CD1c-positive myeloid dendritic cell (primary cell): ENCODE measurements around the gene SLC1A2.

ENCODE experiments used
- DNase-seq: peaks from one replicate; pipeline ENCODE4 v3.0.0-alpha.2; 2016; ENCODE audit errors: extremely low spot score

Gene SLC1A2

DNA sequence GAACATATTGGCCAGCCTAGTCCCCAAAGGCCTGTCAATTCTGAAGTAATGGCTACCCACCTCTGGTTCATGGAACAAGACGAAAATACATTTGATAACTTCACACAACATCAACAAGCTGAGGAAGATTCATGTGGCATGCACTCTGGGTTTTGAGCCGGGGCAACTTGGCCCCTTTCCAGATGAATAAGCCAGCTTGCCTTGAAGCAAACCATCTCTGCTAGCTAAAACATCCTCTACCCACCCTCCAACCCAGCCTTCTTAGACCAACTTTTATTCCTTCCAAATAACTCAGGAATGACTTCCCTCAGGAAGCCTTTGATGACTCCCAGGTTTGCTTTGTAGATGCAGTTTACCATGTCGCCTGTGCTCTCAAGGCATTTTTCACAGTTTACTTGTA, 94.4 kb downstream of the SLC1A2 start:
- no peak for DNase-seq

DNA sequence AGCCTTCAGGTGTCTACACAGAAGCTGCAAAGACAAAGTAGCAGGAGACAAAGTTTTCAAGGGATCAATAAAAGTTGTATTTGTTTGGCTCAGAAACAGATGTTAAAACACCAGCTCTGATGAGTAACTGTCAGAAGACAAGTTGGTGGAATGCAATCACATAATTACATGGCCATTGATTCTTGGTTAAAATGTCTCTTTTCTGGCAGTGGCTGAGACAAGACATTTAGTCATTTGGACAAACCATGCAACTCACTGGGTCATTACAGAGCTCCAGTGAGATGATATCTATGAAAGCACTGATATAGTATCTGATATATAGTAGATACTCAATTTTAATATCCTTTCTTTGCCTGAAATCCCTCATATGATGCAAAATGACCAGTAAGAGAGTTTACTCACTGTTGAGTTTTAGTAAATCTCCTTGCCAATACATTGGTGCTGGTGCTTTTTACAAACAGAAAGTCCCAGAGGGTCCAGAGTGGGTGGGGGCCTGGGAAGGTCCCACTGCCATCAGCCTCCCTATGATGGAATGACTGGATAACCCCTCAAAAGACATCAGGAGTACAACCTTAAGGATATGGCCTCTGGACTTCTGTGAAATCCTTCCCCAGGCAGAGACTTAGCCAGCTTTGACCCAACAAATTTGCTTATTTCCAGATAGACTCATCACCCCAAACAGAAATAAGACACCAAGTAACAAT, 95.0 kb downstream of the SLC1A2 start:
- DNase-seq = no peak

DNA sequence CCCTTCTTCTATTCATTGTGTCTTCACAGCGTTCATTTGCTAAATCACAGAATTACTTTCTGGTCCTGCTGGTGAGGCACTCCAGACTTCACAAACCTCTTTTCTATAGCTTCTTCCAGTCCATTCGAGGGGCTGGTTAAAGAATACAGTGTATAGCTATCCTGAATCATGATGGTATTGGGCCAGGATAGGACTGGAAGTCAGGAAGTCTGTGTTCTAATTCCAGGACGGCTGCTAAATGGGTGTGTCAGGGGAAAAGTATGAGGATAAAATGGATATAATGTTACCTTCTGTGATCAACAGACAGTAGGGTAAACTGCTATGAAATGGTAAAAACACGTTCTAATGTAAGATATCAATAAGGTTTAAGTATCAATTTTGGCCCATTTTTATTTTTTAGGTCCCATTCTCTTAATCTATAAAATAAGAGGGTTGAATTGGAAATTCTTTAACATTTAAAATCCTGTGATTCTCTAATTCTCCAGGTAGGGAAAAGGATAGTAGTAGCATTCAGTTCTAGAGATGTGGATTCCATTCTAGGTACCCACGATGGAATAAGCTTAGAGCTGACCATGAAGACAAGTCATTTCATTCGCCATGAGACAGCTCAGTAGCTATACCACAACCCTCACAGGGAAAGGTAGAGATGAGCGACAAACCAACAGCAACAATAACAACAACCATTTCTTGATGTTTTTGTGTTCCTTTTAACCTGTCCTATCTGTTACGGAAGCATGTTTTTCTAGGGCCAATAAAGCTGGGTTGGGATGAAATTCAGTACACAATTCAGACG, 96.1 kb downstream of the SLC1A2 start:
- DNase-seq = no peak

DNA sequence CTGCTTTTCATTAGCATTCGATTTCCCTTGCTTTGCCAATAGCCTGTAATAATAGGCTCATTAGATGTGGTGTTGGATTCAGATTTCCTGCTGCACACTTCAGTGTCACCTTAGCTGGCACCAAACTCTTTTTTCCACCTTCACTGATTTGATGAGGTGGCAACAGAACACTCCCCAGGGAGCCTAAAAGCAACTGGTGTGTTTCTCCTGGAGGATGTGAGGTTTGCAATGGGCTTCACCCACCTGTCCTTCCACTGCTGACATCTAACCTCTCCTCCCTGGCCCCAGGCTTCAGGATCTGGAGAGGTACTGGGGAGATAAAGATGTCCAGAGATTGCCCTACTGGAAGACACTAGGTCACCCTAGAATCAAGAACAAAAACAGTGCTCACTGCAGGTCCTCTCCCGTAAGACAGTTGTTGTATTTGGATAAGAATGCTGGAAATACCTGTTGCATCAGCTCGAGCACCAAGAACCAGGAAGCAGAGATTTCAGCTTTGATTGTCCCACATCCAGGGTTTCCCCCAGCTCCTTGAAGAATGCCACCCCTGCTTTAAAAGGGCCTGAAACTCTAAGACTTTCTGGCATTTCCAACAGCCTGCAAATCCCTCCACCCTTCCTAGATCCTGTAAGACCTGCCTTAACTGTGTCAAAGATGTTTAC, 96.9 kb downstream of the SLC1A2 start:
- DNase-seq = no peak

DNA sequence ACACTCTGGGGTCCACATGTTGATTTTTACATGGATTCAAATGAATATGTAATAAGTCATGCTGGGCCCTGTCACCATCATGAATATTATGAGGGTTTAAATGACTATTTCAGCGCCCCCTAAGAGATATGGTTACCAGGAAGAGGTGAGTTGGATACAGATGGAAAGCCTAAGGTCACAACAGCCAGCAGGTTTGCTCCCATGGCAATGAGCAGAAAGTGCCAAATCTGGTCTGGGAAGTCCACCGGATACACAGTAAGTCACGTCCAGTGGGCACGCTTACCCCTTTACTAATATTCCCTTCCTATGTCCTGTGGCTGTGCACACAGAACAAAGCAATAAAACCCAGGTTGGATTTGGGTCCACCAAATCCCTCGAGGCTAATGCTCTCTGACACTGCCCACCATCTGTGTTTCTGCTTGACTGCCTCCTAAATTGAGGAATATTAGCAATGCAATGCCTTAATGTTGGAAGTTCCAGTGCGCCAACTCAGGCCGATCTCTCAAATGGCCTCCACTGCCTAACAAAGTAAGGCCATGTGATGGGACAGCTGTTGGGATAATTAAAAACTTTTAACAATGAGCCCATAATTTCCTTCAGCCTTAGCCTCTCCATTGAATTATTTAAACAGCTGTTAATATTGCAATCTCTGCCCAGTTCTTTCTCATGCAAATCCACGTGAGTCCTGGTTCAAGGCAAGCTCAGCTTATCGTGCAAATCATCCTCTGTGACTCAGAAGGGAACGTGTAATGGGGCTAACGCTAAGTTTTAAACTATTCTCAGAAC, 97.6 kb downstream of the SLC1A2 start:
- no peak for DNase-seq

DNA sequence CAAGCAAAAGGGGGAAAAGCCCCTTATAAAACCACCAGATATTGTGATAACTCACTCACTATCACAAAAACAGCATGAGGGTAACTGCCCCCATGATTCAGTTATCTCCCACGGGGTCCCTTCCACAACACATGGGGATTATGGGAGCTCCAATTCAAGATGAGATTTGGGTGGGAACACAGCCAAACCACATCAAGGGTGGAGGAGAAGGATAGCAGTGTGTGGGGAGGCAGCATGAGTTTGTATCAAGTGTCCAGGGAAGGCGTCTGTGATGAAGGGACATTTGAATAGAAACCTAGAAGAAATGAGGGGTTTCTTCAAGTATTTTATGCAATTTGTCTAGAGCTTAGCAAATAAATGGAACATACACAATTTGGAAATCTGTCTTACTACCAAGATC, 98.2 kb downstream of the SLC1A2 start:
- DNase-seq = no peak

DNA sequence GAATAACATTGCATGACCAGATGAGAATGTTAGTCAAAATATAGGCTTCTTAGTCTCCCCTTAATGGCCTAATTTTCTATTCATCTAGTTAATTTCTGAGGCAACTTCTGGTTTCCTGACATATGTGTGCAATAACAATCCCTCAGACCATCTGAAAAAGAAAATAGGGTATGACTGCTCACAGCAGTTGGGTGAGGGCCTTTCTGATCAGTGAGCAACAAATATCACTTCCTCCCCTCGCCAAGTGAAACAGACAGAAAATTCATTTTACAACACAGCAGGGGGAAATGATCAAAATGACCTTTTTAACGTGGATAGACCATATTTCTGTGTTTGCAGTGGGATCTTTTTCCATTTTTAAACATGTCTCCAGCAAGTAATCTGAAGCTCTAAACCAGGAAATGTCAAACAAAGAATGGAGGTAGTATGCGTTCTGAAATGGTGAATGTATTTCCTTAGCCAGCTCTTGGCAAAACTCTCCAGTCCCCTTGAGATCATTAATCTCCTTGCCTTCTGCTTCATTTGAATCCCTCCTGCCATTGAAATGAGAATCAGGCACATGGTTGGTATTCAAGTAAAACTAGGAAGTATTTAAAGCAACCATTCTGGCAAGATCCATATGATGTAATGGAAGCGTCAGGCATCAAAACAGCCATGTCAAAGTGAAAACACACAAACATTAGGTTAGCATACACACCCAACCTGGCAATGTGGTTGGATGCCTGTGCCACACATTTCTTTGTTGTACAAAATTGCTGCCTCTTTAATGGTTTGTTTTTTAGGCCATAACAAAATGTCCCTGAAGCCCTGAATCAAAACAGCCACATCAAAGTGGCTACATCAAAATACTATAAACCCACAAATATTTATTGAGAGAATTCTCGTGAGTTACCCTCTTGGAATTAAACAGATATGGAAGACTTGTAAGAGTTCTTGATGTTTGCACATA, 100.1 kb downstream of the SLC1A2 start:
- peak; percentile 49 for DNase-seq

DNA sequence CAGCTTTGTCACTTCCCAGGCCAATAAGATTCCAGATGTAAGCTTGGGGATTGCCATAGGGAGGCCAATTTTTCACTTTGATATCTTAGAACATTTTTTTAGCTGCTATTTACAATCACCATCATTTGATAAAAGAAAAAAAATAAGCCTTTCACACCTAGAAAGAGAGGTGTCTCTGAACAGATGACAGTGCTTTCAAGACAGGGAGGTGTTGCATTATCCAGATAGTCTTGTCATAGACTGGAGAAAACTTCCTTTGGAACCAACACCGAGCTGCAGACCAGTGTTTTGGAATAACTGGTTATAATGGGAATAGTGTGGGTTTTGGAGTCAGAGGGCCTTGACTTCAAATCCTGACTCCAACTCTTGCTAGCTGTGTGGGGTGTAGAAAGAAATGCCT, 101.0 kb downstream of the SLC1A2 start:
- no peak for DNase-seq

DNA sequence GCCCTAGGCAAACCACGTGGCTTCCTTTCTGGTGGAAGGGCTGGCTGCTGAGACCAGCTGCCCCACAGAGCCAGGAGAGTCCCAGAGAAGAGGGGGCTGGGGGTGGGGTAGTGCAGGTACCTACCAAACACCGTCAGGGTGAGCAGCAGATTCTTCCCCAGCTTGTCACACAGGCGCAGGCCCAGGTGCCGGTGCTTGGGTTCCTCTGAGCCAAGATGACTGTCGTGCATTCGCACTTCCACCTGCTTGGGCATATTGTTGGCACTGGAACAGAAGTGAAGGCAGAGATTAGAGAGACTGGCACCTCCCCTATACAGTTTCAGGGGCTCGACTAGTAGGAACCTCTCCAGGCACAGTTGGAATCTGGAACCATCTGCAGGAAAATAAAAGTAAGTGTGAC, 102.1 kb downstream of the SLC1A2 start:
- DNase-seq = no peak

DNA sequence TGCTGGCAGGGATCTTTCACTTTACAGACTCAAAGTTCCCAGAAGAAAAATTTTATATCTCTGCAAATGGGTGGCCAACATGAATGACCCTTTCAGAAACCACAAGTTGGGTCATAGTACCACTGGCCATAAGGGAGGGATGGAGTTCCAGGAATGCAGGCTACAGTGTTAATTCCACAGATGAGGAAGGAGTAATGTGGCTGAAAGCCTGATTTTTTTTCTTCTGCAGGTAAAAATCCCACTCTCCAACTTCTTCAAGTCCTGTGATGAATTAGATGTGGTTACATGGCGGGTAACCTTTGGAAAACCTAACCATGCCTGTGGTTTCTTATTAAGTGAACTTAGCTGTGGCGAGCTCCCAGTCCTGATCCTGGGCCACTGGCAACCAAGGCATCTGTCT, 103.2 kb downstream of the SLC1A2 start:
- DNase-seq = no peak

DNA sequence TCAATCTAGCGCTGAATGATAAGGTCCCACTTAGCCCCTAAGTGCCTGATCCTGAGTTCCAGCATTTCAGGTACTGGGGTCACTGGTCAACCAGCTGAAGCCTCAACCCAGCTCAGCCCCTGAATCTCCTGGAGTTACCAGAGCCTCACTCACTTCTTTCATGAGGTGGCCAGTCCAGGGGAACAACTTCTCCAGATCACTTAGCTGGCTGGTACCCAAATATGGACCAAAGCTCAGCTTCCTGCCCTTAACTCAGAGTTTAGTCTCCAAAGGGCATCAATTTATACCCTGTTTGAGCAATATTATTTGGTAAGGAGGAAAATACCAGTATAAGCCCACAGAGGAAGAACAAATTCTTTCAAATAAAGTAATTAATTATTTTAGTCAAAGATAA, 105.6 kb downstream of the SLC1A2 start:
- no peak for DNase-seq

DNA sequence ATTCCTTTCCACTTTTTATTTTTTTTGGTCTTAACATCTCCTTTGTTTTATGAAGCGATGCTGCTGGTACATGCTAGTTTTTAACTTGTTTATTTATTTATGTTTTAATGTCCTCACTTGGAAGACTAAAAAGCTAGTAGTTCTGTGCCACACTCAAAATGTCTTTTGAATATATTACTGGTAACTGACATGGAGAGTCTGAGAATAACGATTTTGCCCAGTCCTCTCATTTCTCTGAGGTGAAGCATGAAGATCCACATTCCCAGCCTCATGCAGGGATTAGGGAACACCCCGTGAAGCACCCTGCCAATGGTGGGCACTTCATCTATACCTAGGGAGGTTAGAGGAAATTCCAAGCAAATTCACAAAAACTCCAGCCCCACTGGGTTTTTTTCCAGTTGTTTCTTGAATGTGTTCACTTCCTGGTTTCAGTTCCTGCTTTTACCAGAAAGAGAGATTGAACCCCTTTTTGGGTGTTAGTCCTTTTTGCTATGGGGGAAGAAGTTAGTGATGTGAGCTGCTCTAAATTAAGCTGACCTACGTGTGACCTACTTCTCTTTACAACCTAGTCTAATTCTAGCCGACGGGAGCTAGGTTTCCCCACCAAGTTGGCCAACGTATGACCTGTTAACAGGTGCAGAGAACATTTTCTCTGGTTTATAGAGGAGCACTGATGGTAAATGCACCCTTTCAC, 106.1 kb downstream of the SLC1A2 start:
- DNase-seq = peak; percentile 84

DNA sequence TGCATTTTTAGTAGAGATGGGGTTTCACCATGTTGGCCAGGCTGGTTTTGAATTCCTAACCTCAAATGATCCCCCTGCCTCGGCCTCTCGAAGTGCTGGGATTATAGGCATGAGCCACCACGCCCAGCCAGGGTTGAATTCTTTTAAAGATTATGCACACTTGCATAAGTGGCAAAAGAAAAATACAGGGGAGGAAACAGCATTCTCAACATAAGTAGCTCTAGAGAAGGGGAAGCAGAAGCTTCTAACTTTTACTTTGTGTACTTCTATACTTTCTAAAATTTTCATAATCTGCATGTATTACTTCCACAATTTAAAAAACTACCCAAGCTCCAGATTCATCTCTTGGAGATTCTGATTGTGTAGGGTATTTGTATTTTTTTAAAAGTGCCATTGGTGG, 108.0 kb downstream of the SLC1A2 start:
- peak; percentile 60 for DNase-seq

DNA sequence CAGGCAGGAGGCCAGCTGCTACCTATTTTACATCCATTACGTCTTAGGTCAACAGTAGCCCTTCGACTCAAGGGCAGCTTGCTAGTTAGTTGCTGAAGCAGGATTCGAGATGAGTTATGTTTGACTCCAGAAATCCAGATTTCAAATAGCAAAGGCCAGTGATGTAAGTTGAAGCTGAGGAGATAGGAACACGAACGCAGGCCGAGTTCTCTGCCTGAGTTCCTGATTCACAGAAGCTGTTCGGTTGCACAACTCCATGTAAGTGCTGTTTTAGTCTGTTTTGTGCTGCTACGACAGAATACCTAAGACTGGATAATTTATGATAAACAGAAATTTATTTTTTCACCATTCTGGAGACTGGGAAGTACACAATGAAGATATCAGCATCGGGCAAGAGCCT, 111.2 kb downstream of the SLC1A2 start:
- peak; percentile 85 for DNase-seq

DNA sequence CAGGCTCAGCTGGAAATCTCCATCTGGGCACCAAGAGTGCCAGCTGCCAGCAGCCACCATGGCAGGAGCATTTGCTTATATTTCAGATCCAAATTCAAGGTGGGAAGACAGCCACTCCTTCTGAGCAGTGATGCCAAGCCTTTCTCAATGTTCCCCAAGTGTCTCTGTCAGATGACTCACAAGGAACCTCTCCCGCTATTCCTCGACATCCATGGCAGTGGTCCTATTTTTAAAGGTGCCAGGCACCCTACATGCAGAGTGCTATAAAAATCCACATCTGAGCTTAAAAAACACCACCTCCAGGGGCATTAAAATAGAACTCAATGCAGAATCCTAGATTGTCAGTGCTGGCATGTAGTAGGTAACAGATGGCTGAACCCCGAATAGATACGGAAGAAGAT, 112.1 kb downstream of the SLC1A2 start:
- DNase-seq = no peak

DNA sequence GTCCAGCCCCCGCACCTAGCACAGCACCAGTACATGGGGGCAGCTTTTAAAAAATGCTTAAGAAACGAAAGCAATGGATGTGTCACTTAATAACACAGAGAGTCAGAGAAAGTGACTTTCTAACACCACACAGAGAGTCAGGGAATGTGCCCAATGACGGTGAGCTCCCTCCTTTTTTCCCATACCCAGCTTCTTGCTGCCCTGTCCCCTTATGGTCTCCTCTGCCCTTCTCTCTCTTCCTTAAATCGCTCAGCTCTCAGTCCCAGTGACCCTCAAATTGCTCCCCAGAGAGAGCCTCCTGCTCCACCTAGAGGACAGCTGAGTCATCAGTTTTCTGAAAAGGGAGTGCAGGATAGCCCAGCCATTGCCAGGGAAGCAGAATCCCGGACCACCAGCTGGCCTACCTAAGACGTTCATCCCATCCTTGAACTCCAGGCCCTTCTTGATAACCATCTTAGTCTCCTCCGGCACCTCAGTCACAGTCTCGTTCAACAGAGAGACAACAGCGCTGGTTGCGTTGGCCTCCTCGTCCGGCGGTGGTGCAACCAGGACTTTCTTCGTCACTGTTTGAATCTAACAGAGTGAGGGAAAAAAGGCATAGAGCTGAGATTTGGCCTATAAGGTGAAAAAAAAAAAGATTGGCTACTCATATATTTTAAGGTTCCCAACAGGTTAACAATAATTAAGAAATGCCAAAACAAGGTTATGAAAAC, 113.5 kb downstream of the SLC1A2 start:
- DNase-seq = peak; percentile 19

DNA sequence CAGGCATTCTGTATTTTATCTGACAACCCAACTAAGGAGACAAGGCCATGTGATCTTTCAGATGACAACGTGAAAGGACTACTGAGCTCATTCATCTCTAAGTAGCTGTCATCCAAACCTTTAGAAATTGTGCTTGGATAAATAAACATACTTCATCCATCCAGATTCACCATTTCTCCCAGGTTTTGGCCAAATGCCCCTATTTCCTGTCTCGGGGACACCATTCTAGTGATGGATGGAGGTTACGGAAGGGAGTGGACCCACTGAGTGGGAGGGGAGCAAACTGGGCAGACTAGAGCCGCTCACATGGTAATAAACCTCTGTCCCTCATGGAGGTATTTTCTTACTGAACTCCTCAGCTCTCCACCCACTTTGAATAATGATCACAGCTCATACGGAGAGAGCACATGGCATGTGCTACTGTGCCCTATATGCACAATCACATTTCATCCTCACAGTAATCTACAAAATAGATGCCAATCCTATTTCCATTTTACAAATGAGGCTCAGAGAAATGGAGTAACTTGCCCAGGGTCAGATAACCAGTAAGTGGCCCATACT, 114.4 kb downstream of the SLC1A2 start:
- DNase-seq = peak; percentile 20

DNA sequence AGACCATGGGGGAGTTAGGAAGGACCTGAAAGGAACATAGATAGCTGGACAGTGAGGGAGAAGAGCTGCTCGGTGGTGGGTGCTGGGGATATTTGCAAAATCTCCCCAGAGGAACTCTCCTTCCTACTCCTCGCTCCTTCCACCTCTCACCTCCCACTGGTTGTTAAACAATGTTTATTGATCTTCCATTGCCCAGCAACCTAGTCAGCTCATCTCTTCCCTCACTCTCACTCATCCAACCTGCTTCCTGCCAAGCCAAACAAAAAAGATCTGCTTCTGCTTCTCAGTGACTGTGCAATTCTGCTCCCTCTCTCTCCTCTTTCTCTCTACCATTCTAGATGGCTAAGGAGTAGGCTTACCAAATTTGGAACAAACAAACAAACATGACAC, 115.0 kb downstream of the SLC1A2 start:
- peak; percentile 83 for DNase-seq

DNA sequence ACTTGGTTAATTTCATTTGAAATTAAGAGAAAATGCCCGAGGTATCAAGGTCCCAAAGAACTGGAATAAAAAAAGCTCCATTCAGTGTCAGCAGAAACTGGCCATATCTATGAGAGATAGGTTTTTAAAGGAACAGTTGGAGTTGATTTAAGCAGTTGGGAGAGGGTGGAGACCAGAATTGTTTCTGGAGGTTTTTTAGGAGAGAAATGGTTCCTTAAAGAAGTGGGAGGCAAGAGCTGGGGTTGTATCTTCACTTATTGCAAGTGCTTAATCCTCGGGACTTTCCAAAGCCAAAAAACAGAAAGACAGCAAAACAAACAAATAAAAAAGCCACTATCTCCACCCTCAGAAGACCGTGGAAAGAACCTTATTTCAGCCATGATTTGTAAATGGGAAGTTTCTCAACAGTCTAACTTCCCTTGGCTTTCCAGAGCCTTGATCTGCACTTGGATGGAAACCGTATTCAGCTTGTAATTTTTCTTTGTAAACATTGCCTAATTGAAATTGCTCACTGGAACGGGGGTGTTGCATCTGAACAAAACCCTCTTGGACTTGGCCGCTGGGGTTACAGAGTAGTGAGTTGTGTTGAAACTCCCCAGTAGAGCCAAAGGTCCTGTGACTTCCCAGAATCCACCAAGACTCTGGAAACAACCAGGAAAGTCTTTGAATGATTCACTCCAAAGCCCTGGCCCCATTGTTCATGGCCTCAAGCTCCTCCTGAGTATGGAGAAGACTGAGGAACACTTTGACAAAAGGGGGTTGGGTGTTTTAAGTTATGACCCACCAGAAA, 115.6 kb downstream of the SLC1A2 start:
- DNase-seq = peak; percentile 95
